GM18867 (cell line): ENCODE results near the gene DUSP10.

ENCODE experiments used
- ATAC-seq: cut with Tn5 transposase; IDR thresholded peaks from one replicate; pipeline ENCODE4 v1.9.1; 2021; ENCODE audit warnings: mild to moderate bottlenecking, moderate library complexity; ENCODE audit not compliant: unreplicated experiment

The DUSP10 gene

DNA sequence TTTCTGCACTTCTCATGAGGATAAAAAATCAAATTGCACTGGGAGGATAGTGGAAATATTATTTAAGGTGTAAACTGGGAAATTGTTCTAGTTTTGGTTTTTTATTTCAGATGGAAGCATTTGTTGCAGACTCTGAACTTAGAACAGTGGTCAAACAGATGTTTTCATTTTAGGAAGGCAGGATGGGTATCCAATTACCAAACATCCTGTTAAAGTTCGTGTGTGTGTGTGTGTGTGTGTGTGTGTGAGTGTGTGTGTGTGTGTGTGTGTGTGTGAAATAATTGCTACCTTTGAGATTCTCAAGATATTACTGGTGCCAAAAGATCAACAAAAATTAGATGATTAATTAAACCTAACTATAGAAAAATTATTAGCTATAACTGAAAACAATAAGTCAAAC lies 24.3 kb upstream of the DUSP10 start:
- no peak for ATAC-seq

DNA sequence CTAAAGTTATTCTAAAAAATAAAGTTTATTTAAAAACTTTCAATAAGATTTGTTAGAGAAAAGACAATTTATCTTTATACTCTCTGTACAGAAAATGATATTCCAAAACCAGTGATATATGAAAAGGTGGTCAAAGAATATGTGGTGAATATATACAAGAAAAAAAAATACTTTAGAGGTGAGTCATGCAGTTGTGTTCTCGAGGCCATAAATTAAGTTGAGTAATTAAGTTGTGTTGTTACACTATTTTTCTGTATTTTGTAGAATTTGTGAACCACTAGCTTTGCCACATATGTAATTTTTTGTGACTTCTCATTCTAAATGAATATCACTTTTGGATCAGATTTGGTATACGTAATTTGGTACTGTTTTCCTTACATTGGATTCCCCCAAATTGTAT lies 23.6 kb upstream of the DUSP10 start:
- no peak for ATAC-seq

DNA sequence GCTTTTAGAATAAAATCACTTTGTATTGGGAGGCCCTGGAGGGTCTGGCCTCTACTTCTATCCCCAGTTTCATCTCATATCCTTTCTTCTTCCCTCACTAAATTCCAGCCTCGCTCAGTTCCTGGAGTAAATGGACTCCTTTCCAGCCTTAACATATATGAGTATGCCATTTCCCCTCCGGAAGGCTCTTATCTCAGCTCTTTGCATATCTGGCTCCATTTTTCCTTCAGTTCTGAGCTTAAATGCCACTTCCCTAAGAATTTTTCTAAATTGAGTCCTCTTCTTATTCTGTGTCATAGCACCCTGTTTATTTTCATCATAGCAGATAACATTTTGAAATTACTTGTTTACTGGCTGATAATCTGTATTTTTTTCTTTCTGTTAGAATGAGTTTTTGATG lies 20.2 kb upstream of the DUSP10 start:
- ATAC-seq: no peak

DNA sequence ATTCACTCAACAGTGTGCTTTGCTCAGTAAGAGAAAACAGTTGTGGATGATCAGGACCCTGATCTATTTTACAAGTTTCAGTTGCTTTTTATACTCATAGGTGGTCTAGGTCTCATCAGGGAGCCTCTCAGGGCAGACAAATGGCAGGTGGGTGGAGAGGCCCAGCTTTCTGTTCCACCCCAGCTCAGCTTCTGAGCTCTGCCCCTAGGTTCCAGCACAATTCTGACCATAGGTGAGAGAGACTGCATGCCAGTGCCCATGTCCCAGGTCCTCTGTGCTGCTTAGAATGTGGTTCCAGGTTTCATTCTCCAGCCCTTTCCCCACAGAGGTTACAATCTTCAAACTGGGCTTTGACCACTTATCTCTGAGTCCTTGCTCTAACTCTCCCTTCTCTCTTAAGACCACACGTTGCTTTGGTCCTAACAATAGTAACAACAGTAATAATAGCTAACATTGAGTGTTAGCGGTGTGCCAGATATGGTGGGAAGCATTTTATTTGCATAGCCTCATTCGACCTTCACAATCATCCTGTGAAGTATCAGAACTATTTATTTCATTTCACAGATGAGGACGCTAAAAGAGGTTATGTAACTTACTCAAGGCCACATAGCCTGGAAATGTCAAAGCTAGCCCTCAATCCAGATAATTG lies 19.6 kb upstream of the DUSP10 start:
- peak; percentile 75 for ATAC-seq

DNA sequence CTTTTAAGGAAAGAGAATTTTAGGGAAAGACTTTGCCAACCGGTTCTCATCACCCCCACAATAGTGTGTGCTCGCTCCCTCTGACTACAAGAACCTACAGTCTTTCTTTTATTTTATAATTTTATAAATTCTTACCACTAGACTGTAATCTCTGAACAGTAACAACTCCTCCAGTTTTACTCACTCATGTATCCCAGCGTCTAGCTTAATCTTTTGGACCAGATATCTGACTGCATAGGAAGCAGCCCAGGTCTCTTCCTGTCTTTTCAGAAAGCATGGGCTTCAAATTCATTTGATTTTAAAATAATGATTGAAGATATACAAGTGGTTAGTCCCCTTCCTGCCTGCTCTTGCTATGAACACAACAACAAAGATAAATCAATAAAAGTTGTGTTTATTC lies 19.0 kb upstream of the DUSP10 start:
- peak; percentile 0 for ATAC-seq

DNA sequence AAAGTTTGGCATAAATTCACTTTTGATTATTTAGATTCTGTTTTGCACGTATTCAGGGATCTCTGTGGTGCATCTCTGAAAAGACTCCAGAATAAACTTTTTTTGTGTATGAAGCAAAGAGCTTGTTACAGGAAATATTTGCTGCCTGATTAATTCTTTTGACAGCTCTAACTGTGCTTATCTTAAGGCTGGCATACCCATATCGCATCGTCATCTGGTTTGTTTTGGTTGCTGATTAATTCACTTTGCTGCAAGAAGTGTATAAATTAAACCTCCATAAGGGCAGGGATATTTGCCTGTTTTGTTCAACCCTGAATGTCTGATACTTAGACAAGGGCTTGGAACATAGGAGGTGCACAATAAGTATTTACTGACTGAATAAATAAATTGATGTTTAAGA lies 17.5 kb upstream of the DUSP10 start:
- no peak for ATAC-seq

DNA sequence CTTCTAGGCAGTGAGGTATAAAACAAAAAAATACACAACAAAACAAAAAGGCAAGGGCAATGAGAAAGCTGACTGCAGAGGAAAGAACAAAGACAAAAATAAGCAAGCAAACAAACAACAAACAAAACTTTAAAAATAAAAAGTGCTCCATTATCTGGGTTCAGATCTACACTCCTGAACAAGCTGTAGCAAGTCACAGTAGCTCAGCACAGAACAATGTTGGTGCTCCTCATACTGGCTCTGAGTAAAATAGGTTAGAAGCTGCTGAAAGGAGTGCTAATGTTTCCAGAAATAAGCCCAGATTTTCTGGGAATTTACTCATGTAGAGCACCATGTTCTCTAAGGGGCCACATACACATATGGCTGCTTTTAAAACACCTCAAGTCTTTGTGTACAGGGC lies 16.6 kb upstream of the DUSP10 start:
- ATAC-seq: no peak

DNA sequence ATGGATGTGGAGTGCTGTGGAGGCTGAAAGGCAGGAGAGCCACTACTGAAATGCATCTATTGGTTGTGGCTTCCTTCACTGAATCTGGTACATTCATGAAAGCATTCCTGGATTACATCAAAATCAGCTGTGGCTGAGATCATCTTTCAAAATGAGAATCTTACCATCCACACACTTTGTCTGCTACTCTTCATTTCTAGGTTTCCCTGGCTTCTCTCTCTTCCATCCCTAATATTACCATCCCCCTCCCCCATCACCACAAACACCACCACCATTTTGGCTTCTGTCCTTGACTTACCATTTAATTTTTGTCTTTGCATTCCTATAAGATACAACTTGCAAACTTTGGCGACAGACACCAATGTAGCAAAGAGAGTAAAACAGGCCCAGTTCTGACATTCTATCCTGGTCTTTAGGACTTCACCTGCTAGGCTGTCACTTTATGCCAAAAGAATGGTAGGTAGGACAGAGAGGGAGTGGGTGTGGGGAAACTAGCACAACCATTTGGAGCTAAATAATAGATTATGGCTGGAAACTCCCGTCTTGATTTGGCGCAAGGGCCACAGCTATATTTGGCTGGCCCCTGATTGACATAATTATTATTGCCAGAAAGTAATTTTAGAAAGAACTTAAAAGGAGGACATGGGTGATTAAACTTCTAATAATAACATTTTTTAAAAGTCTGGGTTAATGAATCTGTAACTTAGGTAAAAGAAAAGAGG lies 15.1 kb upstream of the DUSP10 start:
- ATAC-seq: no peak

DNA sequence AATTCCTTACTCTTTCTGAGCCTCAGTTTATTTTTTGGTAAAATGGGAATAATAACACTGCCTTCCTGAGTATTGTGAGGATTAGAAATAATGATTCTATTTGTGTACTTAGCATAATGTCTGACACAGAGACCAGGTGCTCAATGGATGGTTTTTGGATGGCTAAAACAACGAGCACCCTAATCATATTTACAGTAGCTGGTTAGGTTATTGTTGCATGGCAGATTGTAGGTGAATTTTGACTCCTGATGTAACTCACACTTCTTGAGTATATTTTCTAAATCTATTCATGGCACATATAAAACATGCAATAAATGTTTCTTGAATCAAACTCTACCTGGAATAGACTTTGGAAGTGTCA lies 11.9 kb upstream of the DUSP10 start:
- ATAC-seq: peak; percentile 35

DNA sequence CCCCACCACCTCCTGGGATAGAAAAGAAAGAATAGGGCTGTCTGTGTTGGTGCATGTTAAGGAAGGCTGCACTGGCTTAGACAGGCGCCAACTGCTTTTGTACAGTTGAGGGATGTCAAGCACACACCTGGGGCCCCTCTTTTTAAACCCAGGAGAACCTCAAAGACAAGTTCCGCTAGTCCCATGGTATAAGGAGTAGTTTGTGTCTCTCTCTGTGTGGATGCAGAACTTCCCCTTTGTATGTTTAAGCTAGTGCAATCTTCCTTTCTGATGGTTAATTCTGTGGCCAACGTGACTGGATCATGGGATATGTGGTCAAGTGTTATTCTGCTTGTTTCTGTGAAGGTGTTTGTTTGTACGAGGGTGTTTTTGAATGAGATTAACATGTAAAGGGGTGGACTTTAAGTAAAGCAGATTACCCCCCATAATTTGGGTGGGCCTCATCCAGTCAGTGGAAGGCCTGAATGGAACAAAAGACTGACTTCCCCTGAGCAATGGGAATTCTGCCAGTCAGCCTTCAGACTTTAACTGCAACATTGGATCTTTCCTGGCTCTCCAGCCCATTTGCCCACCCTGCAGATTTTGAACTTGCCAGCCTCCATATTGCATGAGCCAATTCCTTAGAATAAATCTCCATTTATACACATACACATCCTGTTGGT lies 9.5 kb upstream of the DUSP10 start:
- no peak for ATAC-seq

DNA sequence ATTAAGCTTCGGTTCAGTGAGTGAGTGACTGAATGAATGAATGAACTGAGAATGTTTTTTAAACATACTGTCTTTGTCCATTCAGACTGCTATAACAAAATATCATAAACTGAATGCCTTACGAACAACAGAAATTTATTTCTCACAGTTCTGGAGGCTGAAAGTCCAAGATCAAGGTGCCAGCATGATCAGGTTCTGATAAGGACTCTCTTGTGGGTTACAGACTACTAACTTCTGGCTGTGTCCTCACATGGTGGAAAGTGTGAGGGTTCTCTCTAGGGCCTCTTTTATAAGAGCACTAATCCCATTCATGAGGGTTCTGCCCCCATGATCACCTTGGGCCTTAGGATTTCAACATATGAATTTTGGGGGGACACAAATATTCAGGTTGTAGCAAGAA lies 7.1 kb upstream of the DUSP10 start:
- ATAC-seq: no peak

DNA sequence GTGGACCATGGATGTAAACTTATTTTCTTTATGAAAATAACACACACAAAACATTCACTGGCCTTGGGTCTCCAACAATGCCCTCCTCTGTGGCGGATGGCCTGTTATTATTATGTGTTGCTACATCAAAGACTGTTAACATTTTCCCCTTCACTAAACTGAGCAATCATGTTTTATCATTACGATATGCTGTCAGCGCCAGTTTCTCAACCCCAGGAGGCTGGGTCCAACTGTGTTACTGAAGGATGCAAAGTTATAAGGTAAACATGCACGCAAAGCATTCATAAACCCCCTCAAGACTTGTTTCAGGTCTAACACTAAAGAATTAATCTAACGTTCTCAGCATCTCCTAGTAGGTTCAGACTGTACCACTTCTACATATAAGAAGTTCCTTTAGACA lies 6.0 kb upstream of the DUSP10 start:
- no peak for ATAC-seq

DNA sequence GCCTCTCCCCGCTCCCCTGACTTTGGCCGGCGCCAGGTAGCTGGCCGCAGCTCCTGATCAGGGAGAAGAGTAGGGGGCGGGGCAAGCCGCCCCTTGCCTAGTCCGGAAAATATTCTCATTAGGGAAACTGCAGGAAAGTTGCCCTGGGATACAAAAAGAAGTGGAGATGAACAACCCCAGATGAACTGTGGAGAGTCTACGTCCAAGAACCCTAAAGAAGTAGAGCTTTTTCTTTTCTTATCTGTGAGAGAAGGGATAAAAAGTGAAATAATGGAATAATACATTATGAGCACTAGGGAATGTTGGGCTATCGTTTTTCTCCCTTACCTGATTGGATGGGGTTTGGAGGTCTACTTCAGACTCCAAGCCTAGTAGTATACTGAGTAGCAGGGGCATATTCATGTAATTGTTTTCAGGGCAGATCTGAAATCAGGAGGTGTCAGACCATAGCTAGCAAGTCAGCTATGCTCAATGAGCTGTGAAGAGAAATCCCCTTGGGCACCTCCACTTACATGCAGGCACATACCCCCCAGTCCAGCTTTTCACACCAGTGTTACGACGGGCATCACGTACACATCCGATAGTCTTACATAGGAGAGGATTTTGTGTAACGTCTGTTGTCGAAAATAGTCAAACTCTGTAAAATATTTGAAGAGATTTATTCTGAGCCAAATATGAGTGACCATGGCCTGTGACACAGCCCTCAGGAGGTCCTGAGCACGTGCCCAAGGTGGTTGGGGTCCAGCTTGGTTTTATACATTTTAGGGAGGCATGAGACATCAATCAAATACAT lies 1.7 kb upstream of the DUSP10 start:
- peak; percentile 25 for ATAC-seq

DNA sequence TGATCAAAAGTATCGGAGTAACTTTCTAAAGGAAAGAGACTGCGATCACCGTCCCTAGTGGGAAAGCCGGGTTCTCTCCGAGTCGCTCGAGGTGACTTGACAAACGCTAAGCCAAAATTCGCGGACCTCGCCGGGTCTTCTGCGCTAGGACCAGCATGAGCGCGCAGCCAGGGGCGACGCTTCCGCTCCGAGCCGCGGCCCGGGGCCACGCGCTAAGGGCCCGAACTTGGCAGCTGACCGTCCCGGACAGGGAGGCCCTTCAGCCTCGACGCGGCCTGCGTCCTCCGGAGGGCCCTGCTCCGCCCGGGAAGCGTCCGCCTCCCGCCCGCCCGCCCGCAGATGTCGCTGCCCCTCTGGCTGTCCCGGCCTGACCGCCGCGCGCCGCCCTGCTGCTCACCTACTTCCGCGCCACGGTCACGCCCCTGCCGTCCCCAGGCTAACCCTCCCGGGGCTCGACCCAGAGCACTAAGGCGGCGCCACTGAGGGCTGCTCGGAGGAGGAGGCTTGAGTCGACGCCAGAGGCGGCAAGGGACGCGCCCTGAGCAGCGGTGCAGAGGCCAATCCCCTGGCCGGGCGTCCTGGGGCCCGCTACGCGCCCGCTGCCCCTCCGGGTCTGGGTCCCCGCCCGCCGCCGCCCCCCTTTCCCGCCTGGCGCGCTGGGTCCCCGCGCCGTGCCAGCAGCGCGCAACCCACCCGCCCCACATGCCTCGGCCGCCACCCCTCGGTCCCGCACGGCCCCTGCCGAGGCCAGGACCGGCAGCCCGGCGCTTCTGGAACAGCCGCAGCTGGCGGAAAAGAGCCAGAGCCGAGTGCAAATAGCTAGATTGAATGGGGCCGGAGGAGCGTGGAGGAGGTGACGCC lies 896 bp upstream of the DUSP10 start:
- peak; percentile 54 for ATAC-seq

DNA sequence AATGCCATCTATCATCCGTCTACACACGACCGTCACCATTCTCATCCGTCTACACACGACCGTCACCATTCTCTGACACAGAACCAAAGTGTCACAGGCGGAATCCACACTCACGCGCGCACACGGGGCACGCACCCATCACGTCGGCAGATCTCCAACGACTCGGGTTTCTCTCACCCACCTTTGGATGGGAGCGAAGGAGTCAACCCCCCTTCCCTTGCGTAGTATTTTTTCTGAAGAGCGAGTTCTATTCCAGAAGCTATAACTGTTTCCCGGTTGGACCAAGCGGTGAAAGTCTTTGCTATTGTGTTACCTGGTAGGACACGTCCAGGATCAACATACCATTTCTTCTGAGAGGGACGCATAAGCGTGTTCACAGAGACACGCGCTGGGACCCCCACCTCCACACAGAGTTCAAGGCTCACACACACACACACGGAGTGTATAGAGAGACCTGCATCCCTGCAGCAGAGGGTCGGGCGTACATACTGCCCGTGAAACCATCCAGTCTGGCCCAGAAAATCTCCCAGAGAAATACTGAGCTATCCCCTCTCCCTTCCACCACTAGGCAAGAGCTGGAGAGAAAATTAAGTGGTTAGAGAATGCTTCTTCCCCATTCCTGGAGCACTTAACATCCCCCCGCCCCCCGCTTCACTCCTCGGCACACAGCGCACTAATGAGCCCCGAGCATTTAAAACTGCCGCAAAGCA lies 741 bp downstream of the DUSP10 start:
- no peak for ATAC-seq

DNA sequence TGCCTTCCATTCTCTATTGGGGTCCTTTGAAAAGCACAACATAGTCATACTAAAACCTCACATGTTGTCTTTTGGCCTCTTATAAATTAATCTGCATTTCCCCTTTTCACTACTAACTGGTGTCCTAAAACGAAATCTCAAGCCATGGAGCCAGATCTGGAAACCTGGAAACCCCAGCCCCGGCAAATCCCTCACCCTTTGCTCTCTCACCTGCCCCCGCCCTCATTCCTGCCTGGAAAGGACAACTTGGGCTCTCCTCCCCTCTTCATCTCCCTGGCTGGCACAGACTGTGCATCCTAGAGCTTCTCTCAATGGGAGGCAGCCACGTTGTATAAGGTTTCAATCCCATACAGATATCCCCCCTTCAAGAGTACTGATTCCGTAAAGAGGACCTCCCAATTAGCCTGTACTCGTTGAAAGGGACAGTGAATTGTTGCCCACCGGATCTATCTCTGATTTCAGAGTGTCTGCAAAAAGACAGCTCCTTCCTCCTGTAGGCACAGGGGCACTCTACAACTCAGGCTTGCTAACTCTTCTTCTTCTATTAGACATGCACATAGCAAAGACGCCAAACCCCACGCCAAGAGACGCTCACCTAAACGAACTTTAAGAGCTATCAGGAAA lies 1.4 kb downstream of the DUSP10 start:
- ATAC-seq: no peak

DNA sequence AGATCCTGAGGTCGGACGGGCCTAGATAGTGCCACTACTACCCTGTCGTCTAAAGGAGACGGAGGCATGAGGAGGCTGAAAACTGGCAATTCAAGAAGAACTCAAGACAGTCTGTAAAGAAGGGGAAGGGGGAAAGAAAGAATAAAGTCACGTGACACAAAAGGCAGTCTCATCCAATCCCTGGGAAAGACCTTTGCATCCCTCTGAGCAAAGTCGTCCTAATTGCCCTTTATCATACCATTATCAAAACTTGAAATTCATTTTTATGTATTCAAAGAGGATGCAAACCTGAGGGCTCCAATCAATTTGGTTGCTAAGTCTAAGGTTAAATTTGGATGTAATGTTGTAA lies 2.2 kb downstream of the DUSP10 start:
- no peak for ATAC-seq

DNA sequence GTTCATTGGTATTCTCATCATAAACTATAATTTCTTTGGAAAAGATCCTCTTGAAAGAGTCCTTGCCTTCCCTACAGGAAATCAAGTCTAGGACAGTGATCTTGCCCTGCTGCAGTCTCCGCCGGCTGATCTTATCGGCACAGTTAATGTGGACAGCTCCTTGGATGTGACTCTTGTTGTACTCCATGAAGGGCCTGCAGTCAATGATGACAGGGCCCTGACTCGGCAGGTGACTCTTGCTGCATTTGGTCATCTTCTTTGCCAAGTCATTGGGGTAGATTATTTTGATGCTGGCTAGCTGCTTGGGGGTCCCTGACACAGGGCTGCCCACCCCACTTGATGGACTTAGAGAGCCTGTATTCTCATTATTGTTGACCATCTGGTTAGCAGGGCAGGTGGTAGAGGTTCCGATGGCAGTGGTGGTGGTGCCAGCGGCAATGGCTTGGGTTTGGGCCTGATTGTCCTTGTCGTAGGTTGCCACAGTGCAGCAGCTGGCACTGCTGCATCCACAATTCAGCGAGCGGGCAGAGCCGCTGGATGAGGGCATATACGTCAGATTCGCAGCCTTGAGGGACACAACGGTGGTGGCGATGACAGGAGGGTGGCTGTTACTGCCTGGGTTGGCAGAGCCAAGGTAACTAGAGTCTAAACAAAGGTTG lies 2.7 kb downstream of the DUSP10 start:
- ATAC-seq: no peak

DNA sequence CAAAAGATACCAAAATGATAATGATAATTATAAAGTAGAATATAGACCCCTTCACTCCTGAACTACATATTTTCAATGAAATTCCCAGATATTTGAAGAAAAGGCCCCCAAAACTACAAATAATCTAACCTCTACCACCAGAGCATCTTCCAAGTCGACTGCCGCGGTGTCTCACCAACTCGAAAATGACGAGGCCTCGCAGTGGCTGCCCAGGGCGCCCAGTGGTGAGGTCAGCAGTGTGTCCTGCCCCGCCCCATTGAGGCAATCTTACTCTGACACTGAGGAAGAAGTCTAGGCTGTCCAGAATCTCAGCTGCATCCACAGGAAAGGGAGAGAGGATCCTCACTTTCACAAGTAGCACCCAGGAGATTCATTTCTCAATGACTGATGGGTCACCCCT lies 5.2 kb downstream of the DUSP10 start:
- no peak for ATAC-seq
